Measurements from ENCODE around the gene C16orf78. TPM values are rescaled to one million over a fixed set of nuclear protein-coding genes. Genes with fewer than 3 reads are reported as not detected.

Gene C16orf78
- total RNA-seq, 2 donors from 2014 or later, result not detected

DNA sequence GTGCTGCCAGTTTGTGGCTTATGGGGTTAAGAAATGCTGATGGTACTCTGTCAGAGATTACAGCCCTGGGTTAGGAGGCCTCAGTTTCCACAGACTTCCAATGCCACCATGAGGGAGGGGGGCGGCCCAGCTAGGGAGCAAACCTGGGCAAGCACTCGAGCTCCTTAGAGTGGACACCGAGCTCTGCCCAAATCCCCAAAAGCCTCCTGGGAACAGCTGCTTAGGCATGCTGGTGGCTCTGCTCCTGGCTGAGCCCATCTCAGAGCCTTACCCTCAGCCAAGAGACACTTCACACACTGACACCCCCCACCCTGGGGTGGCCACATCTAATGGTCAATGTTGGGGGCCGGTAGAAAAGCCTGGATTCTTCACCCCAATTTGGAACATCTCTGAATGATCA lies 66.1 kb downstream of the C16orf78 start:
- Mint-ChIP-seq H3K27me3 (ENCODE audit: insufficient read depth) (no peaks in the 10 kb centered on the region), H3K4me1 (peaks cover 12% of the 10 kb centered on the region), H3K36me3 (ENCODE audit: low read depth) (no peaks in the 10 kb centered on the region), H3K27ac (no peak overlapping the region), H3K9me3 (no peaks in the 10 kb centered on the region), H3K4me3 (no peak overlapping the region)
- H3K9ac ChIP-seq (ENCODE audit: extremely low read depth, low read length, poor library complexity, severe bottlenecking), result no peak overlapping the region
- TF ChIP-seq, protein P1, sequence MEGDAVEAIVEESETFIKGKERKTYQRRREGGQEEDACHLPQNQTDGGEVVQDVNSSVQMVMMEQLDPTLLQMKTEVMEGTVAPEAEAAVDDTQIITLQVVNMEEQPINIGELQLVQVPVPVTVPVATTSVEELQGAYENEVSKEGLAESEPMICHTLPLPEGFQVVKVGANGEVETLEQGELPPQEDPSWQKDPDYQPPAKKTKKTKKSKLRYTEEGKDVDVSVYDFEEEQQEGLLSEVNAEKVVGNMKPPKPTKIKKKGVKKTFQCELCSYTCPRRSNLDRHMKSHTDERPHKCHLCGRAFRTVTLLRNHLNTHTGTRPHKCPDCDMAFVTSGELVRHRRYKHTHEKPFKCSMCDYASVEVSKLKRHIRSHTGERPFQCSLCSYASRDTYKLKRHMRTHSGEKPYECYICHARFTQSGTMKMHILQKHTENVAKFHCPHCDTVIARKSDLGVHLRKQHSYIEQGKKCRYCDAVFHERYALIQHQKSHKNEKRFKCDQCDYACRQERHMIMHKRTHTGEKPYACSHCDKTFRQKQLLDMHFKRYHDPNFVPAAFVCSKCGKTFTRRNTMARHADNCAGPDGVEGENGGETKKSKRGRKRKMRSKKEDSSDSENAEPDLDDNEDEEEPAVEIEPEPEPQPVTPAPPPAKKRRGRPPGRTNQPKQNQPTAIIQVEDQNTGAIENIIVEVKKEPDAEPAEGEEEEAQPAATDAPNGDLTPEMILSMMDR (conservative IDR thresholded peaks at IDR 0.05), result no peak
- no peaks in the 10 kb centered on the region for H3K9me3 ChIP-seq (ENCODE audit: control insufficient read depth, low read length)
- H3K4me3 ChIP-seq (ENCODE audit: low read length), result no peak overlapping the region
- H3K36me3 ChIP-seq (ENCODE audit: control insufficient read depth, insufficient read depth, low read length), result no peaks in the 10 kb centered on the region
- WGBS, 2 experiments (ENCODE audit: insufficient coverage in 1 of 2, insufficient read length in 1 of 2), result 95 to 100% methylated on average over 1 to 4 of the region's 4 CpGs
- H3K27ac ChIP-seq (ENCODE audit: low read depth, low read length), result no peak overlapping the region
- no peak for DNase-seq
- peaks cover 5% of the 10 kb centered on the region for H3K4me1 ChIP-seq (ENCODE audit: control insufficient read depth, insufficient read depth, low read length)
- no peaks in the 10 kb centered on the region for H3K27me3 ChIP-seq (ENCODE audit: control insufficient read depth, insufficient read depth, low read length, poor library complexity, severe bottlenecking)

DNA sequence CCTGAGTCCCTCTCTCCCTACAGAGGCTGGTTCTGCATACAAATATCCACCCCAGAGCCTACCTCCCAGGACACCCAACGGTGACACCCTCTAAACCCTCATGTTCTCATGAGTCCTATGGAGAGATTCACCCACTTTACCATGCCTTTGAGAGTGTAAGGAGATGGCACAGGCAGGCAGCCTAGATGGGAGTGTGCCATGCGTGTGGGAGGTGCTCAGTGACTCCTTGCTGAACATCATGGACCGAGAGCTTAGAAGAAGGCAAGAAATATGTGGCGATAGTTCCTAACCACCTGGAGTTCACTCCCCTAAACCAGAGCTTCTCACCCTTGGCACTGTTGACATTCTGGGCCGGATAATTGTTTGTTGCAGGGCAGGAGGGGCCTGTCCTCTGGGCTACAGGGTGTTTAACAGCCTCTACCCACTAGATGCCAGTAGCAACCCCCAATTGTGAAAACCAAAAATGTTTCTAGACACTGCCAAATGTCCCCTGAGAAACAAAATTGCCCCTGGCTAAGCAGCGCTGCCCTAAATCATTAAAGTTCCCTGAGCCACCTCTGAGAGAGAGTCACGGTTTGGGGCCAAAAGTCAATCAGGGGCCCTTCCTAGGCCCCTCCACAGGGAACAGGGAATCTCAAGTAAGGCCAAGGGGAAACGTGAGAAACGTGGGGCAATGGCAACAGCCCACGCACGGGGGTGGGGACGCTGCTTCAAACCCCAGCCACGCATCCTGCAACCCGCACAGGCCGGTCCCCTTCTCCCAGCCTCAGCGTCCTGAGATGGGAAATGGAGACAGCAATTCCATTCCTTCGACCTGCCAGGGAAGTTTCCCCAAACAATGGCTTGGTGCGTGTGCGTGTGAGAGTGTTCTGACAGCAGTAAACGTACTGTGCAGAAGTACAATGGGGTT lies 66.8 kb downstream of the C16orf78 start:
- Histone ChIP-seq H3K4me3 (ENCODE audit: low read length) (no peak overlapping the region), H3K27me3 (ENCODE audit: control insufficient read depth, insufficient read depth, low read length, poor library complexity, severe bottlenecking) (no peaks in the 10 kb centered on the region), H3K9me3 (ENCODE audit: control insufficient read depth, low read length) (no peaks in the 10 kb centered on the region), H3K27ac (ENCODE audit: low read depth, low read length) (no peak overlapping the region), H3K4me1 (ENCODE audit: control insufficient read depth, insufficient read depth, low read length) (peaks cover 5% of the 10 kb centered on the region), H3K36me3 (ENCODE audit: control insufficient read depth, insufficient read depth, low read length) (no peaks in the 10 kb centered on the region), H3K9ac (ENCODE audit: extremely low read depth, low read length, poor library complexity, severe bottlenecking) (no peak overlapping the region)
- Mint-ChIP-seq H3K27me3 (ENCODE audit: insufficient read depth) (no peaks in the 10 kb centered on the region), H3K27ac (no peak overlapping the region), H3K4me1 (peaks cover 12% of the 10 kb centered on the region), H3K4me3 (no peak overlapping the region), H3K36me3 (ENCODE audit: low read depth) (no peaks in the 10 kb centered on the region), H3K9me3 (no peaks in the 10 kb centered on the region)
- TF ChIP-seq, protein P1 (conservative IDR thresholded peaks at IDR 0.05), result peak; percentile 33
- DNase-seq, result no peak
- 89 to 92% methylated on average over 9 to 20 of the region's 20 CpGs for WGBS, 2 experiments (ENCODE audit: insufficient coverage in 1 of 2, insufficient read length in 1 of 2)

DNA sequence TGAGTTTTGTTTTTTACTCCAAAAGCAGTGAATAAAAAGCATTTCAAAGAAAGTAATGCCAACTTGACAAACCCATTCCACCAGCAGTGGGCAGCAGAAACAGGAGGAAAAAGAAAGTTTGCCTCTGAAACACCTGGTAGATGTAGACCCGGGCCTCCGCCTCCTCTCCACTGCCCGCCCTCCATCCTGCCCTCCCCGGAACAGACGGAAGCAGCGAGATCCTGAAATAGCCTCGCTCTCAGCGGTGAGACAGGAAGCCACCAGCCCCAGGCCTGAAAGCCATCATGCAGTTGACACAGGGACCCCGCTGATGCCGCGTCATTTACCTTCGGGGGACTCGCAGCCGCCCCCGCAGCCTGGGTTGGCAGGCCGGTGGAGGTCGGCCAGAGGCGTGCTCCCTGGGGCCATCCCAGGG lies 67.8 kb downstream of the C16orf78 start:
- H3K4me3 Mint-ChIP-seq, result no peak overlapping the region
- WGBS, 2 experiments (ENCODE audit: insufficient coverage in 1 of 2, insufficient read length in 1 of 2), result 35 to 52% methylated on average over 18 of the region's 18 CpGs

More for the DNA sequence above, 67.8 kb downstream of the C16orf78 start:
- Histone ChIP-seq H3K9ac (ENCODE audit: extremely low read depth, low read length, poor library complexity, severe bottlenecking) (no peak overlapping the region), H3K27ac (ENCODE audit: low read depth, low read length) (no peak overlapping the region), H3K4me1 (ENCODE audit: control insufficient read depth, insufficient read depth, low read length) (peaks cover 5% of the 10 kb centered on the region), H3K27me3 (ENCODE audit: control insufficient read depth, insufficient read depth, low read length, poor library complexity, severe bottlenecking) (no peaks in the 10 kb centered on the region), H3K9me3 (ENCODE audit: control insufficient read depth, low read length) (no peaks in the 10 kb centered on the region), H3K36me3 (ENCODE audit: control insufficient read depth, insufficient read depth, low read length) (no peaks in the 10 kb centered on the region), H3K4me3 (ENCODE audit: low read length) (no peak overlapping the region)
- Mint-ChIP-seq H3K27ac (no peak overlapping the region), H3K4me1 (peaks cover 12% of the 10 kb centered on the region), H3K9me3 (no peaks in the 10 kb centered on the region), H3K27me3 (ENCODE audit: insufficient read depth) (no peaks in the 10 kb centered on the region), H3K36me3 (ENCODE audit: low read depth) (no peaks in the 10 kb centered on the region)
- TF ChIP-seq, protein P1 (conservative IDR thresholded peaks at IDR 0.05), result peak; percentile 66
- peak; percentile 89 for DNase-seq
